Frontal cortex (tissue), 4 donors: Measurements from ENCODE around the gene MOB3A. TPM values are rescaled to one million over a fixed set of nuclear protein-coding genes. Genes with fewer than 3 reads are reported as not detected.
"Not testable (repeated sequence)": the region's sequence is repeated elsewhere in the genome, so short reads cannot be mapped to it uniquely, and the experiment has no call there.

Source experiments
- DNase-seq, 2 donors: peaks; one replicate each; pipeline ENCODE4 v3.0.0; 2012; ENCODE audit warnings: low spot score in 2 of 2
- FAIRE-seq: peaks from 2 replicates; lab custom pipeline; 2012; peaks lifted over from hg19 to GRCh38; lab: Jason Lieb, UNC
- total RNA-seq: library from RNA; depleted of rRNA; stranded (reverse); fragments of >200 nt; gene quantifications from one replicate; pipeline ENCODE4 v1.2.3, GENCODE V29; 2014
- donor health status: control.
- donor health status: control.
- donor health status: control.

Gene MOB3A
- total RNA-seq, 1 donor from 2014 or later = 9.4 TPM

GRCh38 chr19:2086695-2087620 is 9.2 kb downstream of the MOB3A start:
- FAIRE-seq, DNase-seq: not testable (repeated sequence)

- no peak for FAIRE-seq
- no peak for DNase-seq
These were observed 11.0 kb downstream of the MOB3A start for GRCh38 chr19:2084993-2085720.

GRCh38 chr19:2083174-2083854 is 12.8 kb downstream of the MOB3A start:
- DNase-seq = no peak
- no peak for FAIRE-seq

GRCh38 chr19:2081873-2082810 is 14.0 kb downstream of the MOB3A start:
- FAIRE-seq (no peak), DNase-seq (no peak)

DNA sequence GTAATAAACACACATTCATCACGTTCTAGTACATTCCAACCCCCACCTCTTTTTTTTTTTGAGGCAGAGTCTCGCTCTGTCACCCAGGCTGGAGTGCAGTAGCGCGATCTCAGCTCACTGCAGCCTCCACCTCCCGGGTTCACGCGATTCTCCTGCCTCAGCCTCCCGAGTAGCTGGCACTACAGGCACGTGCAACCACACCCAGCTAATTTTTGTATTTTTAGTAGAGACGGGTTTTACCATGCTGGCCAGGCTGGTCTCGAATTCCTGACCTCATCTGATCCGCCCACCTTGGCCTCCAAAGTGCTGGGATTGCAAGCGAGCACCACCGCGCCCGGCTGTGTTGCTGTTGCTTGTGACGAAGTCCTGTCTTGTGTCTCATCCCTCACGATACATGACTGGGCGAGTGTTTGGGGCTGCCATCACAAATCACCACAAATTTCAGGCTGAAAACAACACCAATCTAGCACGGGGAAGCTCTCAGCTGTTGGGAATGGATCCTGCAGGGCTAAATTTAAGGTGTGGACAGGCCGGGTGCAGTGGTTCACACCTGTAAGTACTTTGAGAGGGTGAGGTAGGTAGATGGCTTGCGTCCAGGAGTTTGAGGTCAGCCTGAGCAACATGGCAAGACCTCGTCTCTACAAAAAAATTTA is 15.7 kb downstream of the MOB3A start:
- FAIRE-seq (no peak), DNase-seq (no peak)

DNA sequence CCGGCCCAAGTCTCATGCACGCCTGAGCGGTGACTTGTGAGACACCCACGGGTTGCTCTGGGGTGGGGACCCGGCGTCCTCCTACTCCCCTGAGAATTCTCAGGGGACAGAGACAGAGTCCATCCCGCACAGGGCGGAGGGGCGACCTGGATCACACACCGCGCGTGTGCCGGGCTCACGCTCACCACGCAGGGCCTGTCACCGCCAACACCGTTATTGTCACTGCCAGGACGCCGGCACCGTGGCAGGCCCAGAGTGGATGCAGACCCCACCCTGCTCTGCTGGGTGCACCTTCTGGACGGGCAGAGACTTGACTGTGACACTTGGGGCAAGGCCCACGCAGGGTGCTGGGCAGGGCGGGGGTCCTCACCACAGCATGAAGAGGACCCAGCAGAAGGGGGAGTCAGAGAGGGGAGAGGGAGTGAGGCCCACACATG is 16.2 kb downstream of the MOB3A start:
- DNase-seq (no peak), FAIRE-seq (no peak)

- no peak for FAIRE-seq
- DNase-seq = no peak
These were observed 16.9 kb downstream of the MOB3A start for GRCh38 chr19:2079076-2079864.

GRCh38 chr19:2077833-2078619 is 18.1 kb downstream of the MOB3A start:
- FAIRE-seq = no peak
- no peak for DNase-seq

GRCh38 chr19:2077398-2077797 is 18.7 kb downstream of the MOB3A start:
- no peak for DNase-seq

DNA sequence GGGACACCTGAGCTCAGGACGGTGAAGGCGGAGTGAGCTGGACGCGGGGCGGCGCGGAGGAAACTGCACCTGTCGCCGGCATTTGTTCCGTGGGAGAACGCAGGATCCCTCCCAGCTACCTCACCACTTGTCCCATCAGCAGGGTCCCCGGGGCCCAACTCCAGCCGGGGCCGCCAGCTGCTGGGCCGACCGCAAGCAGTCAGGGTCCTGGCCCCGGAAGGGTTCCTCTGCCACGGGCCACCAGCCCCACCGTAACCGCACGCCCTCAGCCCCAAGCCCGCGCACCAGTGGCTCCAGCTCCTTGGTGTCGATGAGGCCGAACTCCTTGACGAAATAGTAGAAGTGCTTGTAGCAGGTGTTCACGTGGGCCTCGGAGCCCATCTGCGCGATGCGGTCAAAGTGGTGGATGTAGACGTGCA is 19.6 kb downstream of the MOB3A start:
- DNase-seq = no peak
- no peak for FAIRE-seq

More at GRCh38 chr19:2077398-2077797, 18.7 kb downstream of the MOB3A start:
- FAIRE-seq = no peak

DNA sequence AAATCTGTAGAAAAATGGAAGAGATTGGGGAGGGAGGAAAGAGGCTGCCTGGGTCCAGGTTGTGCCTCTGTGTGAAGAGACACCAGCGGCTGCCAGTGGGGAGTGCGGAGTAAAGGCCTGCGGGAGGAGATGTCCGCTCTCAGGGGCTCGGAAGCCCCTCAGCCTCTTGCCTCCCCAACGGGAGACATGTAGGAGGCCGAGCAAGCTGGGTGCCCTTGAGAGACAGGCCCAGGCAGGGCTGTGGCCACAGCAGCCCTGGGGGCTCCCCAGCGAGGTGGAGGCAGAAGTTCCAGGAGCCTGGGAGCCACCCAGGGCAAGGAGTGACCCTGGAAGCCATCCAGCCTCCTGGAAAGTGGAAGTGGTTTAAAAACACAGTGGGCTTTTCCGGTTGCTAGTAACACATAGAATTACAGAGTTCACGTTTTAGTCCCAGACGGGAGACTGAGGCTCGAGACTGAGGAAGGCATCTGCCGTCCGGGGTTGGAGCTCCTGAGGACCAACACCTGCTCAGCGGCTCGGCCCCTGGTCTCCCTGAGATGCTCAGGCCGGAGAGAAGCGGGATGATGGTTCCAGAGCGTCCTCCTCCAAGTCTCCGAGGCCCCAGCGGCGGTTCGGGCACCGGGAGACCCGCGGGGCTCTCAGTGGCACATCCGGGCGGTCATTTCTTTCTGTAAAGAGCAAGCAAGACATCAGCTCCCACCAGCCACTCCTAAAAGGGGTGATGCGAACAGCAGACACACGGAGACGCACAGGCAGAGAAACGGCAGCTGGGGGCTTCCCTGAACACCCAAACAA is 23.2 kb downstream of the MOB3A start:
- FAIRE-seq = no peak
- DNase-seq = no peak

DNA sequence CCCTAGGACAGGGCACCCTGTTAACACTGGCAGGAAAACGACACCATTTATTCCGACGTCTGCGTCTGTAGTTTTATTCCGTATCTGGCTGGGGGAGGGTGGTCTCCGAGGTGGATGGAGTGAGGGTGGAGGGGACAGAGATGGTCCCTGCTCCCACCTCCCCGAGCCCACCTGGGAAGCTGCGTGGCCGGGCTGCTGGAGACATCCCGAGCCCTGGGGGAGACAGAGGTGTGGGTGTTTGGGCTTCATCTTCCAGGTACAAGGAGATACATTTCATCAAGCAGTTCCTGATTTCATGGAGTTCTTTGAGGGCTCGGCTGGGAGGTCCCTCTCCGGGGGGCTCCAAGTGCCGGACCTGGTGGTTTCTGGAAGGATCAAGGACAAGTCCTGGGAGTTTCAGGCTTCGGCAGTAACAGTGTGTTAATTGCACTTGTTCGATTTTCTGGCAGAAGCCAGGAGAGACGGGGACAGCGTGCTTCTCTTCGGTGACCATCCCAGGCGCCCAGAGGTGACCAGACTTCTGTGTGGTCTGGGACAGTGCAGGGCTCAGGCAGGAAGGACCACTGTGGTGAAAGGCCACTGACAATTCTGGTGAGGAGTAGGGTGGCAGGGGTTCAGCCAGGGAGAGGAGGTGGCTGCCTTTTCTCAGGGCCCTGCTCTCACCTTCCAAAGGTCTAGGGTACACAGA is 25.0 kb downstream of the MOB3A start:
- FAIRE-seq (no peak), DNase-seq (no peak)

- FAIRE-seq (no peak), DNase-seq (no peak)
These were observed 25.7 kb downstream of the MOB3A start for GRCh38 chr19:2070436-2070827.

- no peak for DNase-seq
- no peak for FAIRE-seq
These were observed 31.2 kb downstream of the MOB3A start for GRCh38 chr19:2064788-2065524.

DNA sequence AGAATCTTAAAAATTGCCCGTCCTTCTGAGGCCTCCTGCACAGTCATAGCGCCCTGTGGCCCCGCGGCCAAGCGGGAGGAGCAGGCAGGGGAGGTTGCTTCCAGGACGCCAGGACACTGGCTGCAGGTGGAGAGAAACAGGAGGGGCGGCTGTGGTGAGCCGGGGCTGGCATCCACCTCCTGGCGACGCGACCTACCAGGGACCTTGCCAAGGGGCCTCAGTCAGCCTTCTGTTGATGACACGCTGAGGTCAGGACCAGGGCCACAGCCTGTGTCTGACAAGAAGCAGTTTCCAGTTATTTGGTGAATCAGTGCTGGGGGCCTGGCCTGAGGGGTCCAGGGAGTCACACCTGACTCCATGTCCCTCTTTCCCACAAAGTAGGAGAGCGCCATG is 31.7 kb downstream of the MOB3A start:
- DNase-seq (no peak), FAIRE-seq (no peak)
